ENCODE measurements around the gene ASCL3. TPM values are rescaled to one million over a fixed set of nuclear protein-coding genes. Genes with fewer than 3 reads are reported as not detected.

ASCL3 gene
- total and polyA plus RNA-seq, 2 donors (not counting 1 experiment from before 2014, with no cell fraction given): not detected

DNA sequence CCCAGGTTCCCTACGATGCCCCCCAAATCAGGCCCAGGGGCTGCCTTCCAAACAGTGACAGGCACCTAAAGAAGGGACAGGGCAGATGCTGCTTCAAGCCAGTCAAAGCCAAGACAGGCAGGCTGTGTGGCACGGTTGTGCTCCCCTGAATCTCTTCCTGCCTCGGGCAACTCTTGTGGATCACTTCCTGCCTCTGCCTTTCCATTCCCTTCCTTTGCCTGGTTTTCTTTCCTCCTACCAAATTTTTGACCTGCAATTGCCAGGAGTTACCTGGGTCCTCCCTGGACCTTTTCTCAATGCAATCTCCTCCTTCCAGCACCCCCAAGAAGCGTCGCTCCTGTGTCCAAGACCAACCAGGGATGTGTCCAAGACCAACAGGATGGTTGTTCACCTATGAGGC is 15.6 kb downstream of the ASCL3 start:
- Histone ChIP-seq H4K20me1 (ENCODE audit: control insufficient read depth, extremely low read depth, insufficient read depth, low read length) (no peaks in the 10 kb centered on the region), H3K4me2 (ENCODE audit: extremely low read depth, insufficient read depth, low read length) (no peak overlapping the region), H3K4me1 (ENCODE audit: control insufficient read depth, extremely low read depth, insufficient read depth, low read length) (no peaks in the 10 kb centered on the region), H2AFZ (ENCODE audit: low read length) (no peak overlapping the region), H3K9me3 (ENCODE audit: control insufficient read depth, insufficient read depth, low read depth, low read length) (no peaks in the 10 kb centered on the region), H3K27ac (ENCODE audit: insufficient read depth, low read length) (no peak overlapping the region), H3K9ac (ENCODE audit: insufficient read depth, low read length) (no peak overlapping the region), H3K4me3 (replicated peaks in 1 of 4; ENCODE audit: control extremely low read depth in 1 of 4, insufficient read depth in 1 of 4, low read depth in 3 of 4, low read length in 4 of 4) (no peak overlapping the region), H3K79me2 (ENCODE audit: control insufficient read depth, insufficient read depth, low read length) (no peaks in the 10 kb centered on the region), H3K36me3 (ENCODE audit: control insufficient read depth, insufficient read depth, low read length) (peaks cover 3% of the 10 kb centered on the region), H3K27me3 (ENCODE audit: control insufficient read depth, insufficient read depth, low read length) (no peaks in the 10 kb centered on the region)
- TF ChIP-seq CTCF (conservative IDR thresholded peaks at IDR 0.05 in 1 of 2, IDR thresholded peaks at IDR 0.05 in 1 of 2; ENCODE audit: low read depth in 1 of 2, low read length in 2 of 2) (no peak), EZH2 (IDR thresholded peaks at IDR 0.05; ENCODE audit: low read length, missing control alignments) (no peak)
- no peak for DNase-seq (ENCODE audit: low read depth in 2 of 2)

DNA sequence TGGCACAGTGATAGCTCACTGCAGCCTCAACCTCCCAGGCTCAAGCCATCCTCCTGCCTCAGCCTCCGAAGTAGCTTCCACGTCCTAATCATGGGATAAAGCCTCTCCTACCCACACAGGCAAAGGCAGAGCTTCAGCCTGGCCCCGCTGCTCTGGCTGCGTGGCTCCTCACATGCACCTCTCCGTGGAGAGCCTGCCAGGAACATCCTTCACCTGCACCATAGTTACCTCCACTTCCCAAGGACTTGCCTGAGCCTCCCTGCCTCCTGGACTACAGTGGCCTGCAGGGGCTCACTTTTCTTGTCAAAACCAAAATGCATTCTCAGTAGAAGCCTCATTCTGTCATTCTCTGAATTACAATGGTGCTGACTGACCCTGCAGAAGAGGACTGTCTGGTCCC is 16.6 kb downstream of the ASCL3 start:
- H2AFZ ChIP-seq (ENCODE audit: low read length): no peak overlapping the region
- H3K4me3 ChIP-seq (replicated peaks in 1 of 4; ENCODE audit: control extremely low read depth in 1 of 4, insufficient read depth in 1 of 4, low read depth in 3 of 4, low read length in 4 of 4): no peak overlapping the region

DNA sequence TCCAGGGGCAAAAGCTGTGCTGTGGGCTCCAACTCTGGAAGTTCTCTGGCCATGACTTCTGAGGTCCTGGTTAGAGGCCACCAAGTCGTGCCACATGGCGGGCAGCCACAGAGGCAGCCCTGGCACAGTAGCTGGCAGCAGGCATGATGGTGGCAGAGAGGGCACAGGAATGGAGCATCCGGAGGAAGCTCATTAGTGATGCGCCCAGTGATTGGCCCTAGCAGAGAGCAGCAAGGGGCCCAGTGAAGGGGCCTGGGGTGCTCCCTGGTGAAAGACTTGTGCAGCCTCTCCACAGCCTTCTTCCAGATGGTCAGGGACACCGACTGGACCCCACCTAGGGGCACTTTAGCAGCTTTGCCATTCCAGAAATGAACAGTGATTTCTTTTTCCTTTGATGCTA is 17.1 kb downstream of the ASCL3 start:
- no peak overlapping the region for H3K4me2 ChIP-seq (ENCODE audit: extremely low read depth, insufficient read depth, low read length)
- no peak overlapping the region for H3K9ac ChIP-seq (ENCODE audit: insufficient read depth, low read length)
- H3K4me1 ChIP-seq (ENCODE audit: control insufficient read depth, extremely low read depth, insufficient read depth, low read length): no peaks in the 10 kb centered on the region
- H3K9me3 ChIP-seq (ENCODE audit: control insufficient read depth, insufficient read depth, low read depth, low read length): no peaks in the 10 kb centered on the region
- no peak overlapping the region for H2AFZ ChIP-seq (ENCODE audit: low read length)
- DNase-seq (ENCODE audit: low read depth in 2 of 2): no peak
- no peak overlapping the region for H3K27ac ChIP-seq (ENCODE audit: insufficient read depth, low read length)
- H3K4me3 ChIP-seq (replicated peaks in 1 of 4; ENCODE audit: control extremely low read depth in 1 of 4, insufficient read depth in 1 of 4, low read depth in 3 of 4, low read length in 4 of 4): no peak overlapping the region
- H3K79me2 ChIP-seq (ENCODE audit: control insufficient read depth, insufficient read depth, low read length): no peaks in the 10 kb centered on the region
- no peaks in the 10 kb centered on the region for H4K20me1 ChIP-seq (ENCODE audit: control insufficient read depth, extremely low read depth, insufficient read depth, low read length)
- TF ChIP-seq CTCF (conservative IDR thresholded peaks at IDR 0.05 in 1 of 2, IDR thresholded peaks at IDR 0.05 in 1 of 2; ENCODE audit: low read depth in 1 of 2, low read length in 2 of 2) (no peak), EZH2 (IDR thresholded peaks at IDR 0.05; ENCODE audit: low read length, missing control alignments) (no peak)
- H3K36me3 ChIP-seq (ENCODE audit: control insufficient read depth, insufficient read depth, low read length): peaks cover 3% of the 10 kb centered on the region
- no peaks in the 10 kb centered on the region for H3K27me3 ChIP-seq (ENCODE audit: control insufficient read depth, insufficient read depth, low read length)

More for the DNA sequence above, 16.6 kb downstream of the ASCL3 start:
- Histone ChIP-seq H3K9ac (ENCODE audit: insufficient read depth, low read length) (no peak overlapping the region), H3K79me2 (ENCODE audit: control insufficient read depth, insufficient read depth, low read length) (no peaks in the 10 kb centered on the region), H4K20me1 (ENCODE audit: control insufficient read depth, extremely low read depth, insufficient read depth, low read length) (no peaks in the 10 kb centered on the region), H3K27ac (ENCODE audit: insufficient read depth, low read length) (no peak overlapping the region), H3K36me3 (ENCODE audit: control insufficient read depth, insufficient read depth, low read length) (peaks cover 3% of the 10 kb centered on the region), H3K9me3 (ENCODE audit: control insufficient read depth, insufficient read depth, low read depth, low read length) (no peaks in the 10 kb centered on the region), H3K27me3 (ENCODE audit: control insufficient read depth, insufficient read depth, low read length) (no peaks in the 10 kb centered on the region), H3K4me1 (ENCODE audit: control insufficient read depth, extremely low read depth, insufficient read depth, low read length) (no peaks in the 10 kb centered on the region), H3K4me2 (ENCODE audit: extremely low read depth, insufficient read depth, low read length) (no peak overlapping the region)
- no peak for DNase-seq (ENCODE audit: low read depth in 2 of 2)
- TF ChIP-seq CTCF (conservative IDR thresholded peaks at IDR 0.05 in 1 of 2, IDR thresholded peaks at IDR 0.05 in 1 of 2; ENCODE audit: low read depth in 1 of 2, low read length in 2 of 2) (no peak), EZH2 (IDR thresholded peaks at IDR 0.05; ENCODE audit: low read length, missing control alignments) (no peak)

Data from fibroblast of lung (primary cell).